ENCODE results near the gene IL16.
"Not testable (repeated sequence)": the region's sequence is repeated elsewhere in the genome, so short reads cannot be mapped to it uniquely, and the experiment has no call there.

The IL16 gene

DNA sequence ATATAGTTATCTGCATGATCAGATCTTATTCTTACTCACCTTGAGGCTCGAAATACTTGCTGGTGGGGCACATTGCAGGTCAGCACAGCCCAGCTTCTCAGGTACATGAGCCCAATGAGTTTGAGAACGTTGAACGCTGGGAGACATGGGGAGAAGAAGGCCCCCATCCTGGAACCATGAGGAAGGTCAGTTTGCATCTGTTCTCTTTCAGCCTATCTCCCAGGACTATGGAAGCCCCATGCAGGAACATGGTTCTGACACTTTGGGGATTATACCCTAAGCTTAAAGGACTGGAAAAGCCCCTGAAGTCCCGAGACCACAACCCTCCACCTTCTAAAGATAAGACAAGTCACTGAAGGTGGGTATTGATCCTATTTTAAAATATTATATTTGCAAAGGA is 144.7 kb downstream of the IL16 start:
- no peak for DNase-seq

DNA sequence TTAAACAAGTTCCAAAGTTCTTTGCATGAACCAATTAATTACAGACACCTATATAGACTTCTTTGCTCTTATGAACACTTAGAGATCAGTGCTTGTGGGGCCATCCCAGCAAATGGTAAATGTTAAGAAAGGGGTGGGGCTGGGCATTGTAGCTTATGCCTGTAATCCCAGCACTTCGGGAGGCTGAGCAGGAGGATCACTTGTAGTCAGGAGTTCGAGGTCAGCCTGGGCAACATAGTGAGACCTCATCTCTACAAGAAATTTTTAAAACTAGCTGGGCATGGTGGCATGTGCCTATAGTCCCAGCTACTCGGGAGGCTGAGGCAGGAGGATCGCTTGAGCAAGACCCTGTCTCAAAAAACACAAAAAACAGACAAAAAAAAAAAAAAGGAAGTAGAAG is 146.7 kb downstream of the IL16 start:
- DNase-seq, result no peak

DNA sequence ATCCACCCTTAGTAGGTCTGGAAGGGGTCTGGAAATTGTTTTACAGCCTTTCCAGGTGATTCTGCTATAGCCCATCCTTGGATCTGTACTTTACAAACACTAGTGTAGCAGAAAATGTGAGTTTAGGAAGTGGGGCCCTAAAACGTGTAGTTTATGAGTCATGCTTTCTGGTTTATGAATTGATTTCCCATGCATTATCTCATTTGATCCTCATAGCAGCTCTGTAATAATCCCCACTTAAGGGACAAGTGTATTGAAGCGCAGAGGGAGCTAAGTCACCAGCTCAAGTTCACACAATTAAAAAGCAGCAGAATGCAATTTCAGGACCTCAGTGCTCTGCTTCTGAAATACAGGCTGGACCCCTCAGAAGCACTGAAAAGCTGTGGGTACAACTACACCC is 149.9 kb downstream of the IL16 start:
- no peak for DNase-seq

DNA sequence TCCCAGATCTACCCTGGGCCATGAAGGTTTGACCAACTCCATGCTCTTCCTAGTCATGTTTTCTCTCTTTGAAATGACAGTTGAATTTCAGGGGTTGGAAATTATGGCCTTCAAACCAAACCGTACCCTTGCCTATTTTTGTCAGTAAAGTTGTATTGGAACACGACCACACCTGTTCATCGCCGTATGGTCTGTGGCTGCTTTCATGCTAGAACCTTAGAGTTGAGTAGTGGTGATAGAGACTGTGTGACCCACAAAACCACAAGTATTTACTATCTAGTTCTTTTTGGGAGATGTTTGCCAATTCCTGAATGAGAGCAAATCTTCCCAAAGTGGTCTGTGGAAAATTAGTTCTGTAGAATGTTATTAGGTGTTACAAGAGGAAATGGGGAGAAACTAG is 151.2 kb downstream of the IL16 start:
- DNase-seq, result no peak

DNA sequence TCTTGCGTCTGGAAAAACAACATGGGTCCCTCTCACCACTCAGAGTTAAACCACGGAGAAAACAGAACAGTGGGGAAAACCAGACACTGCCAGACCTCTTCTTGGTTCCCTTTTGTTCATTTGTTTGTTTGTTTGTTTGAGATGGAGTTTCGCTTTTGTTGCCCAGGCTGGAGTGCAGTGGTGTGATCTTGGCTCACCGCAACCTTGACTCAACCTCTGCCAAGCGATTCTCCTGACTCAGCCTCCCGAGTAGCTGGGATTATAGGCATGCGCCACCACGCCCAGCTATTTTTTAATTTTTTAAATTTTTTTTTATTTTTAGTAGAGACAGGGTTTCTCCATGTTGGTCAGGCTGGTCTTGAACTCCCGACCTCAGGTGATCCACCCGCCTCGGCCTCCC is 152.0 kb downstream of the IL16 start:
- not testable (repeated sequence) for DNase-seq

DNA sequence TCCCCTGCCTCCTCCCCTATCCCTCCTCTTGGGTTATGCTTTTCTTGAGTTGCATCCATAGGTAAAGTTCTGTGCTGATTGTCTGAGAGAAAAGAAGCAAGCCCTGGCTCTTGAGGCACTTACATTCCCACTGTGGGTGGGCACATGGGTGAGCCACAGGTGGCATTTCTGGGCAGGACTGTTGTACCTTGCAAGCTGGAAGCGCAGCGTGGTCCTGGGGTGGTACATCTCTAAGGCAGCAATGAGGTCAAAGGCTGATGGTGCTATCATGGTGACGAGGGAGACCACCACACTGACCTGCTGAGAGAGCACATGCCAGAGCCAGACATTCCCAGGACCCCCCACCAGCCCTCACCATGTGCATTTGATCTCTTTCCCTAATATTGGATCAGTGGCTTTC is 152.6 kb downstream of the IL16 start:
- DNase-seq, result no peak

DNA sequence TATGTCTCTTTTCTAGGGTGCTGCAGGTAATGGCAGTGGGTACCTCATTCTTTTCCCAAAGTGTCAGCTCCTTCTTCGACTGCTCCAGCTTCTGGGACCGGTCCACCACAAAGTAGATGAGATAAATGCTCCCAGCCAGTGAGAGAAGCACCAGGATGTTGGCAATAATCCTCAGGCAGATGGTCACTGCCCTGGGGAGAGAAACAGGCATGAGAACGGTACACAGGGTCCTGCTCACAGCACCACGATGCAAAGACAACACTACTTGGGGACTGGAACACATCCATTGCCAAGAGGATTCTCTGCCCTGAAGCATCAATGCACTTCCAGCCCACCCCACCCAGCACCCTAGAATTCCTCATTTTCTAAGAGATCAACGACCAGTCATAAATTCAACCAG is 155.0 kb downstream of the IL16 start:
- no peak for DNase-seq

DNA sequence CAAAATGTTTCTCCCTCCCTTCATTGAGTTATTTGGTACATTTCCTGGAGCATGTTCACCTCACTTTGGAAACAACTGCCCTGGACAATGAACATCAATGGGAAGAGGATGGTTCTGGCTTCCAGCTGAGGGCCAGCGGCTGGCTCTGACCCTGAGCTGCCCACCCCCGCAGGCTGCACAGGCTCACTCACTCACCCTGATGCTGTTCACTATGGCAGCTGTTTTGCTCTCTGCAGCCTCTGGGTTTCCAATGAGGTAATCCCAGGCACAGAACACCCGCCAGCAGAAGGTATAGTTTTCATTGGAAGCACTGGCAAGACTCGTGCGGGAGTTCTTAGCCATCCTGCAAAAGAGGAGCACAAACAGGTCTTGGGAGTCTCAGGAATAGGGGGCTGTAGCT is 159.6 kb downstream of the IL16 start:
- DNase-seq, result no peak

DNA sequence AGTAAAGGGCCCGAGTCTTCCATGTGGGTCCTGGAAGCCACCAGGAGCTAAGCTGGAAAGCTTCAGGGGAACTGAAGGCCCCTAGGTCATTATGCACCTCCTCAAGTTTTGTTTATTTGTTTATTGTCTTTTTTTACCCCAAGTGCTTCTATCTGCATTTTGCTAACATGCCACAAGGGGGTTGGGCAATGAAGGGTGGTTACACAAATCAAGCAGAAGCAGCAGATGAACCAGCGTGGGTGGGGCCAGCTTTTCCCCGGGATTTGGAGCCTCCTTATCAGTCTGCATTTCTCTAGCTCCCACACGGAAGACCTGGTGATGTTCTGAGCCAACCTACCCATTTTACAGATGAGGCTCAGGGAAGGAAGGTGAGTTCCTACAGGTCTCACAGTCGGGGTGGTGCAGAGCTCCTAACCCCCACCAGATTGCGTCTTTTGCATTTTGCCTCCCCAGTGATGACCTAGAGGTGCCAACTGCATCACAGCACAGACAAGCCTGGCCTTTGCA is 160.6 kb downstream of the IL16 start:
- DNase-seq, result no peak

DNA sequence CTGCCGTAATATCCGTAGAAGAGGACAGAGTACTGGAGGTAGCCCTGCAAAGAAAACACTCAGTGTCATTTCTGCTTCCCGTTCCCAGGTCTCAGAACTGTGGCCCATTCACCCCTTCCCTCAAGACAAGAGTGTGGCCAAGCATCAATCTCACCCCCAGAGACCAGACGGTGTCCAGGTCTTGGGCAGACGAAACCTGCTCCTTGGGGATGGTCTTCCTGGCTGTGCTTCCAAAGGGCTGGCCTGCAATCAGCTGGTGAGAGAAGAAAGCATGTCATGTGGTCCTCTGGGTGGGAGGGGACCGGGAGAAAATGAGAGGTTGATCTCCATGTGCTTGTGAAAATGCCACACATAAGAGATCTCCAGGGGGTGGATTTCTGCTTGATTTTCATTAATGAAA is 161.6 kb downstream of the IL16 start:
- no peak for DNase-seq

DNA sequence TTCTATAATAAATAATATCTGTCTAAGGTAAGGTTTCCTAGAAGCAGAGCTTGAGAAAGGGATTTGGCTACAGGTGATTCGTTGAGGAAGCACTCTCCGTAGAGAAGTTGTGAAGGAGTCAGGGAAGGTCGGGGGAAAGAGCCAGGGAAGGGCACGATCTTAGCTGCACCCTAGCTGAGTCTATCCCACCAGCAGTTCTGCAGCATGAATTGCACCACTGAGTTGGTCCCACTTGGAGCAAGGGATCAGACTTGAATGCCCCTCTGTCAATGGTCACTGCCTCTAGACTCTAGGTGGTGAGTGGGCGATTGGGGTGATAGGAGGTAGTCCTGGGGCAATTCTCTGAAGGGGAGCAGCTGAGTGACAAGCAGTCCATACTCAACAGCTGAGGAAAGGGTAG is 163.8 kb downstream of the IL16 start:
- DNase-seq, result no peak

DNA sequence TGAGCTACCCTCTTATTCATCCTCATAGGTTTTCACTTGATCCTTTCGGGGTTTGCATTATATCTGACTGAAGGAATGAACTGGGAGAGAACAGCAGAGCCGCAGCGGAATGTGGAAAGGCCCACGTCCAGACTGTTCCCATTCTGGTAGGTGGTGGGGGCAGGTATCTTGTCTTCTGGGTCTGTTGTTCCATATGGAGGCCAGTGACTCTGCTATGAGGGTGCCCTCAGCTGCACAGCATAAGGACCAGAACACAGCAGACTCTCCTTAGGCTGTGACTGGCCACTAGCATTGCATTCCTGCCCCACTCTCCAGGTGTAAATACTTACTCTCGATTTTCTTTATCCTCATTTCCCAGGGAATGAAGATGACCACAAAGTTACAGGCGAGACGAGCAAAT is 165.2 kb downstream of the IL16 start:
- no peak for DNase-seq

DNA sequence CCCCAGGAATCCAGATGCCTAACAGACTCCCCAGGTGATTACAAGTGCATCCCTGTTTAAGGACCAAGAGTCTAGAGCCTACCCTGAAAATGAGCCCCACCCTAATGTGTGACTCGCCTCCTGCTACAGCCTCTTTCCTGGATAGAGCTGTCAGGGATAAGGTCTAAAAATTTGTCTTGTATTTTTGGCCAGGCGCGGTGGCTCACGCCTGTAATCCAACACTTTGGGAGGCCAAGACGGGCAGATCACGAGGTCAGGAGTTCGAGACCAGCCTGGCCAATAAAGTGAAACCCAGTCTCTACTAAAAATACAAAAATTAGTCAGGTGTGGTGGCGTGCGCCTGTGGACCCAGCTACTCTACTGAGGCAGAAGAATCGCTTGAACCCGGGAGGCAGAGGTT is 166.1 kb downstream of the IL16 start:
- DNase-seq, result no peak

DNA sequence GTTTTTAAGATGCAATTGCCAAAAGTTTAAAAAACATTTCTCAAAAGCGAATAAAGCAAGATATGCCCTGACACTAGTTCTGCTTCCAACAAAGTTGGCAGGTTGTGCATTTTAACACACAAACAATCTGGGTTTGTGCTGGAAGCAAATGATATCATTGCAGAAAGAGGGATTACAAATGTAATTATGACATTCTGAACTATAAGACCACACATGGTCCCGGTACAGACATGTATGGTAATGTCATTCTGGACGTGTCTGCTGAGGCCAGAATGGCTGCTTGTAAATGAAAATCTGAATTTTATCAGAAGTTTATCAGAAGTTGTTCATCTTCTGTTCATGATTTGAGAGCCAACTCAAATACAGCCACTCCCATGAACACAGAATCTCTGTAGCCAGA is 166.6 kb downstream of the IL16 start:
- DNase-seq, result no peak

Data from stimulated activated naive CD4-positive, alpha-beta T cell (primary cell).